ENCODE measurements around the gene FCHSD2.

FCHSD2 gene

GRCh38 chr11:72959998-72960731, 182.0 kb downstream of the FCHSD2 start:
- no peak for DNase-seq

- DNase-seq, result no peak
Measured at GRCh38 chr11:72958791-72959190, 183.3 kb downstream of the FCHSD2 start.

GRCh38 chr11:72955466-72955865, 186.7 kb downstream of the FCHSD2 start:
- DNase-seq, result no peak

- DNase-seq, result no peak
Measured at GRCh38 chr11:72954860-72955259, 187.3 kb downstream of the FCHSD2 start.

- no peak for DNase-seq
Measured at GRCh38 chr11:72953637-72954036, 188.5 kb downstream of the FCHSD2 start.

GRCh38 chr11:72951888-72952287, 190.2 kb downstream of the FCHSD2 start:
- no peak for DNase-seq

GRCh38 chr11:72951193-72951592, 190.9 kb downstream of the FCHSD2 start:
- DNase-seq, result no peak

- DNase-seq, result no peak
Measured at GRCh38 chr11:72950685-72951084, 191.4 kb downstream of the FCHSD2 start.

GRCh38 chr11:72947229-72947628, 194.9 kb downstream of the FCHSD2 start:
- no peak for DNase-seq

GRCh38 chr11:72943664-72944063, 198.5 kb downstream of the FCHSD2 start:
- DNase-seq, result no peak

GRCh38 chr11:72940417-72940816, 201.7 kb downstream of the FCHSD2 start:
- DNase-seq, result no peak

- DNase-seq, result no peak
Measured at GRCh38 chr11:72939031-72939430, 203.1 kb downstream of the FCHSD2 start.

GRCh38 chr11:72937439-72937838, 204.7 kb downstream of the FCHSD2 start:
- no peak for DNase-seq

- DNase-seq, result no peak
Measured at GRCh38 chr11:72935700-72936099, 206.4 kb downstream of the FCHSD2 start.

- no peak for DNase-seq
Measured at GRCh38 chr11:72932132-72932570, 210.0 kb downstream of the FCHSD2 start.

- no peak for DNase-seq
Measured at GRCh38 chr11:72930008-72930407, 212.1 kb downstream of the FCHSD2 start.

- DNase-seq, result no peak
Measured at GRCh38 chr11:72929256-72929655, 212.9 kb downstream of the FCHSD2 start.

- DNase-seq, result no peak
Measured at GRCh38 chr11:72927380-72927779, 214.7 kb downstream of the FCHSD2 start.

GRCh38 chr11:72926076-72926475, 216.0 kb downstream of the FCHSD2 start:
- DNase-seq, result no peak

GRCh38 chr11:72925656-72926055, 216.5 kb downstream of the FCHSD2 start:
- DNase-seq, result no peak

- no peak for DNase-seq
Measured at GRCh38 chr11:72924568-72925190, 217.4 kb downstream of the FCHSD2 start.

- no peak for DNase-seq
Measured at GRCh38 chr11:72921028-72921716, 220.9 kb downstream of the FCHSD2 start.

GRCh38 chr11:72920001-72920400, 222.1 kb downstream of the FCHSD2 start:
- no peak for DNase-seq

GRCh38 chr11:72918851-72919250, 223.3 kb downstream of the FCHSD2 start:
- no peak for DNase-seq
